GM23338 (cell line): ENCODE measurements around the gene ARHGAP28. TPM values are rescaled to one million over a fixed set of nuclear protein-coding genes. Genes with fewer than 3 reads are reported as not detected.

Source experiments
- ATAC-seq: fragments of 200-7000 bp; cut with Tn5 transposase; 3 replicates; pipeline ENCODE4 v1.9.1; 2020
- DNase-seq: peaks from one replicate; pipeline ENCODE4 v3.0.0-alpha.2; 2015; ENCODE audit warnings: low spot score
- H2AFZ ChIP-seq: fragments of 200-600 bp; sonication (generic); 2 replicates; pipeline ENCODE4 v1.8.0; 2016; ENCODE audit warnings: antibody characterized with exemption, mild to moderate bottlenecking, moderate library complexity
- H3F3A ChIP-seq: fragments of 200-600 bp; sonication (generic); replicated peaks from 2 replicates; pipeline ENCODE4 v1.8.0; 2017; ENCODE audit warnings: antibody characterized with exemption, mixed run types, low read depth
- H3K27ac ChIP-seq: fragments of 200-600 bp; sonication (generic); 2 replicates; pipeline ENCODE4 v1.6.1; 2016; ENCODE audit warnings: low read depth
- H3K27me3 ChIP-seq: fragments of 200-600 bp; sonication (generic); 2 replicates; pipeline ENCODE4 v1.8.0; 2016; ENCODE audit warnings: mild to moderate bottlenecking, mixed run types, moderate library complexity; ENCODE audit not compliant: insufficient read depth
- H3K36me3 ChIP-seq: fragments of 200-600 bp; sonication (generic); 2 replicates; pipeline ENCODE4 v1.8.0; 2016; ENCODE audit warnings: mild to moderate bottlenecking; ENCODE audit not compliant: insufficient read depth
- H3K4me1 ChIP-seq: fragments of 200-600 bp; sonication (generic); 2 replicates; pipeline ENCODE4 v1.8.0; 2016; ENCODE audit warnings: mild to moderate bottlenecking, moderate library complexity; ENCODE audit not compliant: insufficient read depth
- H3K4me2 ChIP-seq: fragments of 200-600 bp; sonication (generic); 2 replicates; pipeline ENCODE4 v1.7.1; 2017; ENCODE audit warnings: mixed run types
- H3K4me3 ChIP-seq: fragments of 200-600 bp; sonication (generic); 2 replicates; pipeline ENCODE4 v1.6.1; 2016; ENCODE audit warnings: mixed run types
- H3K79me2 ChIP-seq: fragments of 200-600 bp; sonication (generic); replicated peaks from 2 replicates; pipeline ENCODE4 v1.8.0; 2017; ENCODE audit warnings: mild to moderate bottlenecking; ENCODE audit not compliant: insufficient read depth
- H3K9me2 ChIP-seq: fragments of 200-600 bp; sonication (generic); 2 replicates; pipeline ENCODE4 v1.8.0; 2017; ENCODE audit not compliant: insufficient read depth
- H4K20me1 ChIP-seq: fragments of 200-600 bp; sonication (generic); replicated peaks from 2 replicates; pipeline ENCODE4 v1.8.0; 2017; ENCODE audit warnings: mild to moderate bottlenecking; ENCODE audit not compliant: insufficient read depth
- H3K27ac Mint-ChIP-seq: 2 replicates; pipeline ENCODE4 v1.8.0; 2020; ENCODE audit warnings: inconsistent platforms, mild to moderate bottlenecking, moderate library complexity, mixed read lengths
- H3K27me3 Mint-ChIP-seq: 3 replicates; pipeline ENCODE4 v1.8.0; 2022; ENCODE audit warnings: low read depth, mild to moderate bottlenecking, moderate library complexity, mixed read lengths, inconsistent platforms; ENCODE audit not compliant: insufficient read depth, poor library complexity
- H3K36me3 Mint-ChIP-seq: 3 replicates; pipeline ENCODE4 v1.8.0; 2021; ENCODE audit warnings: low read depth, mild to moderate bottlenecking, inconsistent platforms, moderate library complexity, mixed read lengths
- H3K4me1 Mint-ChIP-seq: 3 replicates; pipeline ENCODE4 v1.8.0; 2020; ENCODE audit warnings: mild to moderate bottlenecking, inconsistent platforms, mixed read lengths
- H3K4me3 Mint-ChIP-seq: 3 replicates; pipeline ENCODE4 v1.8.0; 2021; ENCODE audit warnings: moderate library complexity, mild to moderate bottlenecking, inconsistent platforms, mixed read lengths
- H3K9me3 Mint-ChIP-seq: 3 replicates; pipeline ENCODE4 v1.8.0; 2020; ENCODE audit warnings: moderate library complexity, mild to moderate bottlenecking, inconsistent platforms, mixed read lengths
- EZH2 ChIP-seq: fragments of 200-600 bp; sonication (generic); IDR thresholded peaks from one replicate; pipeline ENCODE4 v1.8.0; 2017; ENCODE audit warnings: antibody characterized with exemption, mild to moderate bottlenecking, low read depth; ENCODE audit not compliant: unreplicated experiment
- EZH2phosphoT487 ChIP-seq: fragments of 200-600 bp; sonication (generic); IDR thresholded peaks from one replicate; pipeline ENCODE4 v1.8.1; 2018; ENCODE audit warnings: antibody characterized with exemption; ENCODE audit not compliant: unreplicated experiment
- NANOG ChIP-seq: IDR thresholded peaks from 2 replicates; pipeline ENCODE4 v1.6.1; 2016; ENCODE audit warnings: antibody characterized with exemption, borderline replicate concordance
- POLR2AphosphoS5 ChIP-seq: IDR thresholded peaks from 2 replicates; pipeline ENCODE4 v1.6.1; 2016; ENCODE audit warnings: antibody characterized with exemption, low read depth
- ZNF114 ChIP-seq: fragments of 250-450 bp; sonication (Bioruptor Pico); IDR thresholded peaks from 2 replicates; pipeline ENCODE4 v1.5.0; 2020; ENCODE audit warnings: mild to moderate bottlenecking, moderate library complexity
- polyA plus RNA-seq: library from polyadenylated mRNA; unstranded; fragments of >200 nt; fragmentation: Nextera tagmentation; extraction: Ambion mirVana; gene quantifications from 2 replicates; pipeline ENCODE4 v1.2.1, GENCODE V29; 2016
- total RNA-seq: library from RNA; depleted of rRNA; stranded (reverse); fragments of >200 nt; shearing (Covaris generic); gene quantifications from 2 replicates; pipeline ENCODE4 v1.2.3, GENCODE V29; 2014
- TF ChIP-seq, protein P1 (sequence below): IDR thresholded peaks from 2 replicates; pipeline ENCODE4 v1.6.1; 2016; ENCODE audit warnings: antibody characterized with exemption
- TF ChIP-seq, protein P2 (sequence below), 2 experiments: fragments of 200-600 bp in 1 of 2; sonication (generic) in 1 of 2; conservative IDR thresholded peaks; 2 replicates each; pipeline versions ENCODE4 v1.5.1 to v1.6.1; 2016 to 2017; ENCODE audit warnings: antibody characterized with exemption in 2 of 2, low read depth in 2 of 2, mild to moderate bottlenecking in 2 of 2, moderate library complexity in 1 of 2

Gene ARHGAP28
- total and polyA plus RNA-seq, 2 experiments from 2014 or later = 2.8 to 9.6 TPM

- no peak for TF ChIP-seq EZH2phosphoT487
- TF ChIP-seq NANOG = no peak
- no peak for TF ChIP-seq ZNF114
- TF ChIP-seq, protein P1, sequence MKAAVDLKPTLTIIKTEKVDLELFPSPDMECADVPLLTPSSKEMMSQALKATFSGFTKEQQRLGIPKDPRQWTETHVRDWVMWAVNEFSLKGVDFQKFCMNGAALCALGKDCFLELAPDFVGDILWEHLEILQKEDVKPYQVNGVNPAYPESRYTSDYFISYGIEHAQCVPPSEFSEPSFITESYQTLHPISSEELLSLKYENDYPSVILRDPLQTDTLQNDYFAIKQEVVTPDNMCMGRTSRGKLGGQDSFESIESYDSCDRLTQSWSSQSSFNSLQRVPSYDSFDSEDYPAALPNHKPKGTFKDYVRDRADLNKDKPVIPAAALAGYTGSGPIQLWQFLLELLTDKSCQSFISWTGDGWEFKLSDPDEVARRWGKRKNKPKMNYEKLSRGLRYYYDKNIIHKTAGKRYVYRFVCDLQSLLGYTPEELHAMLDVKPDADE = no peak
- TF ChIP-seq, protein P2, sequence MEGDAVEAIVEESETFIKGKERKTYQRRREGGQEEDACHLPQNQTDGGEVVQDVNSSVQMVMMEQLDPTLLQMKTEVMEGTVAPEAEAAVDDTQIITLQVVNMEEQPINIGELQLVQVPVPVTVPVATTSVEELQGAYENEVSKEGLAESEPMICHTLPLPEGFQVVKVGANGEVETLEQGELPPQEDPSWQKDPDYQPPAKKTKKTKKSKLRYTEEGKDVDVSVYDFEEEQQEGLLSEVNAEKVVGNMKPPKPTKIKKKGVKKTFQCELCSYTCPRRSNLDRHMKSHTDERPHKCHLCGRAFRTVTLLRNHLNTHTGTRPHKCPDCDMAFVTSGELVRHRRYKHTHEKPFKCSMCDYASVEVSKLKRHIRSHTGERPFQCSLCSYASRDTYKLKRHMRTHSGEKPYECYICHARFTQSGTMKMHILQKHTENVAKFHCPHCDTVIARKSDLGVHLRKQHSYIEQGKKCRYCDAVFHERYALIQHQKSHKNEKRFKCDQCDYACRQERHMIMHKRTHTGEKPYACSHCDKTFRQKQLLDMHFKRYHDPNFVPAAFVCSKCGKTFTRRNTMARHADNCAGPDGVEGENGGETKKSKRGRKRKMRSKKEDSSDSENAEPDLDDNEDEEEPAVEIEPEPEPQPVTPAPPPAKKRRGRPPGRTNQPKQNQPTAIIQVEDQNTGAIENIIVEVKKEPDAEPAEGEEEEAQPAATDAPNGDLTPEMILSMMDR (conservative IDR thresholded peaks at IDR 0.05; ENCODE audit: low read depth in 2 of 2) = no peak
These were observed 218.0 kb downstream of the ARHGAP28 start (continued) for GRCh38 chr18:6947338-6948030.

DNA sequence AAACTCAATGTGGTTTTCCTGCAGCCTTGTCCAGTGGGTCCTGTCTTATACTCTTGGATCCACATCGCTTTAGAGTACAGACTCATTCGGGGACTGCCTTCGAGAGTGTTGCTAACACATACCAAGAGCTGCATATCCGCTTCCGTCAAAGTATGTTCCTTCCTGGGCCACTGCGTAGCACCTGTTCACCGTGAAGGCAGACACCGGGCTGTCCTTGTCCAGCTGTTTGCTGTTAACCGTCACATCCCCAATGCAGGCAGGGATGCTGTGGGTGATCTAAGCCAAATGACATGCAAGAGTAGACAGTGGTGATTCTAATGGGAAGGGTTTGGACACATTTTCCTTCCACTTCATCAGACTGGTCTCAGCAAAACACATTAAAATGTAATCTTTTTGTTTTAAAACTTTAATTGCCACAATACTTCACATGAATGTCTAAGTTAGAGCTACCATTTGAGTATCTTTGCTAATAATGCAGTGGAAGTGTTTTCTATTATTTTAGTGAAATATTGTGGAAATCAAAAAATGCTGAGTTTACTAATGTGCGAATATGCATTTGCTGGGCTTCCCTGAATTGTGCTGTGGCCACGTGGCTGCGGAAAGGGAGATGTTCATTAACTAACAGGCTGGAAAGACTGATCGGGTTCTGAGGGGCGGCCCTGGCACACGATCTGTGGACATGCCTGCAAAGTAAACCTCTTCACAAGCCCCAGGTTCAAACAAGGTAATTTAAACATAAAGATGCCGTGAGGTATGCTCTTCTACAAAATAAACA is 219.0 kb downstream of the ARHGAP28 start:
- Histone ChIP-seq H3K27me3 (no peaks in the 10 kb centered on the region), H3F3A (no peaks in the 10 kb centered on the region), H3K9me2 (no peaks in the 10 kb centered on the region), H4K20me1 (peaks cover 4% of the 10 kb centered on the region; the same call in 1 of the 2 replicates), H2AFZ (no peak overlapping the region), H3K27ac (no peak overlapping the region), H3K4me2 (no peak overlapping the region), H3K79me2 (no peaks in the 10 kb centered on the region), H3K4me1 (no peaks in the 10 kb centered on the region), H3K36me3 (peaks cover 7% of the 10 kb centered on the region; the same call in 1 of the 2 replicates), H3K4me3 (no peak overlapping the region)
- Mint-ChIP-seq H3K4me1 (peaks cover 7% of the 10 kb centered on the region), H3K9me3 (no peaks in the 10 kb centered on the region), H3K27ac (no peak overlapping the region), H3K36me3 (peaks cover 32% of the 10 kb centered on the region), H3K27me3 (peaks cover 2% of the 10 kb centered on the region), H3K4me3 (no peak overlapping the region)
- DNase-seq = no peak
- no peak for ATAC-seq
- TF ChIP-seq POLR2AphosphoS5 (no peak), NANOG (no peak), EZH2 (no peak)
- TF ChIP-seq, protein P2 (conservative IDR thresholded peaks at IDR 0.05; ENCODE audit: low read depth in 2 of 2) = no peak
